IMR-90 (cell line): ENCODE results near the gene SLC34A3.

Source experiments
- MXI1 ChIP-seq: IDR thresholded peaks from 2 replicates; pipeline ENCODE4 v1.6.1; 2012; ENCODE audit warnings: low read depth, mild to moderate bottlenecking, low read length, moderate library complexity, borderline replicate concordance
- RCOR1 ChIP-seq: IDR thresholded peaks from 2 replicates; pipeline ENCODE4 v1.6.1; 2012; ENCODE audit warnings: mild to moderate bottlenecking, low read length, improper control_type of control experiment; ENCODE audit not compliant: insufficient replicate concordance
- RFX5 ChIP-seq: IDR thresholded peaks from 2 replicates; pipeline ENCODE4 v1.8.0; 2012; ENCODE audit warnings: low read depth, mild to moderate bottlenecking, low read length, moderate library complexity
- TF ChIP-seq, protein P1 (sequence below): conservative IDR thresholded peaks from 2 replicates; pipeline ENCODE4 v1.5.1; 2012; ENCODE audit warnings: mild to moderate bottlenecking, low read depth, low read length, improper control_type of control experiment

DNA sequence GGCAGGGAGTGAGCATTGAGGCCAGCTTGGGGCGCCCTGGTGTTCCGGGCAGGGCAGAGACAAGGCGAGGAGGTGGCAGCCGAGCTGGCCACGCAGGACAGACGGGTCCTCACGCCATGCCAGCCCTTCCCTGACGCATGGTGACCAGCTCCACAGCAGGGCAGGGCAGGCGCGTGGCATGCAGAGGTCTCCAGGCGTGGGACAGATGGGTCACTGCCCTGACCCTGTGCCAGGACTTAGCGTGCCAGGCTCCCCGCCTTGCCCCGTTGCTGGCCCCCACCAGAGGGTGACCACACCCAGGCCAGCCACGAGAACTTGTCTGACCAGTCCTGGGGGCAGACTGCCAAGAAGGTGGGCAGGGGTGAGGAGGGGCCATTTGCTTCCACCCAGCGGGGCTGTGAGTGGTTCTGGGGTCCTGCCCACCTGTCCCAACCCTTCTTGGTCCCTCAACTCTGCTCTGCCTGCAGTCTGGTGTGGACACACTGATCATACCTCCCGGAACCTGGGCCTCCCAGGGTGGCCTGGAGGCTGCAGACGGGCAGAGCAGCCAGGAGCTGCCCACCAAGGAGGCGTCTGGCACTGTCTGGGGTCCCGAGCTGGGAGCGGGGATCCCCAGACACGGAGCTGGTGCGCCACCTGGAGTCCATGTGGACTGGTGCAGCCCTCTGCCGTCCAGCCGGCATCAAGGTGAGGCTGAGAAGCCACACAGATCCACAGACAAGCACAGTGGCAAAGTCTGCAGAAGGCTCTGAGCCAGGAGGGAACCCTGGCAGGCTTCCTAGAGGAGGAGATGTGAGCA lies 3.4 kb upstream of the SLC34A3 start, which contains the start of gene RNF224:
- no peak for TF ChIP-seq MXI1
- TF ChIP-seq, protein P1, sequence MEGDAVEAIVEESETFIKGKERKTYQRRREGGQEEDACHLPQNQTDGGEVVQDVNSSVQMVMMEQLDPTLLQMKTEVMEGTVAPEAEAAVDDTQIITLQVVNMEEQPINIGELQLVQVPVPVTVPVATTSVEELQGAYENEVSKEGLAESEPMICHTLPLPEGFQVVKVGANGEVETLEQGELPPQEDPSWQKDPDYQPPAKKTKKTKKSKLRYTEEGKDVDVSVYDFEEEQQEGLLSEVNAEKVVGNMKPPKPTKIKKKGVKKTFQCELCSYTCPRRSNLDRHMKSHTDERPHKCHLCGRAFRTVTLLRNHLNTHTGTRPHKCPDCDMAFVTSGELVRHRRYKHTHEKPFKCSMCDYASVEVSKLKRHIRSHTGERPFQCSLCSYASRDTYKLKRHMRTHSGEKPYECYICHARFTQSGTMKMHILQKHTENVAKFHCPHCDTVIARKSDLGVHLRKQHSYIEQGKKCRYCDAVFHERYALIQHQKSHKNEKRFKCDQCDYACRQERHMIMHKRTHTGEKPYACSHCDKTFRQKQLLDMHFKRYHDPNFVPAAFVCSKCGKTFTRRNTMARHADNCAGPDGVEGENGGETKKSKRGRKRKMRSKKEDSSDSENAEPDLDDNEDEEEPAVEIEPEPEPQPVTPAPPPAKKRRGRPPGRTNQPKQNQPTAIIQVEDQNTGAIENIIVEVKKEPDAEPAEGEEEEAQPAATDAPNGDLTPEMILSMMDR: peak; percentile 92
- TF ChIP-seq RCOR1: no peak
- TF ChIP-seq RFX5: no peak
